Neuronal stem cell (in vitro differentiated cells): ENCODE results near the gene STOML1.
"Not testable (repeated sequence)": the region's sequence is repeated elsewhere in the genome, so short reads cannot be mapped to it uniquely, and the experiment has no call there.

Experiments
- DNase-seq: peaks from one replicate; pipeline ENCODE4 v3.0.0-alpha.2; 2013; ENCODE audit warnings: low spot score
- H2AFZ ChIP-seq: one replicate; pipeline ENCODE4 v1.6.1; 2013; ENCODE audit warnings: mild to moderate bottlenecking, low read length, inconsistent platforms
- H2AK5ac ChIP-seq: 2 replicates; pipeline ENCODE4 v1.6.1; 2013; ENCODE audit warnings: low read depth, mild to moderate bottlenecking, inconsistent platforms, low read length, moderate library complexity, mixed read lengths
- H2BK120ac ChIP-seq: 2 replicates; pipeline ENCODE4 v1.6.1; 2013; ENCODE audit warnings: low read depth, mild to moderate bottlenecking, inconsistent platforms, low read length, moderate library complexity, mixed read lengths
- H2BK12ac ChIP-seq: one replicate; pipeline ENCODE4 v1.6.1; 2013; ENCODE audit warnings: low read length, inconsistent platforms
- H2BK15ac ChIP-seq: 2 replicates; pipeline ENCODE4 v1.6.1; 2013; ENCODE audit warnings: mild to moderate bottlenecking, low read length, inconsistent platforms, mixed read lengths
- H2BK5ac ChIP-seq: one replicate; pipeline ENCODE4 v1.6.1; 2013; ENCODE audit warnings: inconsistent platforms, mild to moderate bottlenecking, low read length, moderate library complexity
- H3K14ac ChIP-seq: one replicate; pipeline ENCODE4 v1.6.1; 2013; ENCODE audit warnings: low read length, inconsistent platforms
- H3K18ac ChIP-seq: 2 replicates; pipeline ENCODE4 v1.6.1; 2013; ENCODE audit warnings: low read length, inconsistent platforms
- H3K23ac ChIP-seq: 2 replicates; pipeline ENCODE4 v1.6.1; 2013; ENCODE audit warnings: low read depth, mild to moderate bottlenecking, mixed read lengths, low read length, inconsistent platforms; ENCODE audit not compliant: poor library complexity
- H3K27ac ChIP-seq: replicated peaks from 3 replicates; pipeline ENCODE4 v1.5.1; 2013; ENCODE audit warnings: low read length, inconsistent platforms
- H3K27me3 ChIP-seq, 3 experiments: 2 replicates each; pipeline ENCODE4 v1.6.1; 2013; ENCODE audit warnings: low read length in 3 of 3, mild to moderate bottlenecking in 2 of 3, inconsistent platforms in 1 of 3, low read depth in 1 of 3, mixed read lengths in 1 of 3, moderate library complexity in 1 of 3; ENCODE audit not compliant: control insufficient read depth in 3 of 3, insufficient read depth in 3 of 3
- H3K36me3 ChIP-seq, 2 donors: replicated peaks in 1 of 2; 2 replicates each; pipeline ENCODE4 v1.6.1; 2013; ENCODE audit warnings: low read length in 2 of 2; ENCODE audit not compliant: control insufficient read depth in 2 of 2, insufficient read depth in 2 of 2
- H3K4ac ChIP-seq: 2 replicates; pipeline ENCODE4 v1.6.1; 2013; ENCODE audit warnings: inconsistent platforms, mild to moderate bottlenecking, low read length, moderate library complexity
- H3K4me1 ChIP-seq, 2 donors: 1 replicate in 1 of 2; 2 replicates in 1 of 2; pipeline ENCODE4 v1.6.1; 2013; ENCODE audit warnings: low read length in 2 of 2, low read depth in 1 of 2; ENCODE audit not compliant: control insufficient read depth in 2 of 2, insufficient read depth in 1 of 2
- H3K4me2 ChIP-seq: one replicate; pipeline ENCODE4 v1.6.1; 2013; ENCODE audit warnings: mild to moderate bottlenecking, low read length, inconsistent platforms; ENCODE audit not compliant: insufficient read depth, poor library complexity, severe bottlenecking
- H3K4me3 ChIP-seq, 2 donors: 2 replicates each; pipeline ENCODE4 v1.5.1; 2013; ENCODE audit warnings: low read length in 2 of 2, mild to moderate bottlenecking in 2 of 2, inconsistent platforms in 1 of 2, moderate library complexity in 1 of 2
- H3K79me1 ChIP-seq: one replicate; pipeline ENCODE4 v1.6.1; 2013; ENCODE audit warnings: low read depth, mild to moderate bottlenecking, inconsistent platforms, low read length, moderate library complexity
- H3K9ac ChIP-seq: one replicate; pipeline ENCODE4 v1.6.1; 2013; ENCODE audit warnings: mild to moderate bottlenecking, low read depth, low read length, inconsistent platforms; ENCODE audit not compliant: poor library complexity
- H3K9me3 ChIP-seq, 2 donors: replicated peaks in 1 of 2; 2 replicates each; pipeline versions ENCODE3 to v1.6.1; 2013; ENCODE audit warnings: low read length in 2 of 2, mild to moderate bottlenecking in 2 of 2, inconsistent platforms in 1 of 2, low read depth in 1 of 2, mixed read lengths in 1 of 2, moderate library complexity in 1 of 2; ENCODE audit not compliant: control insufficient read depth in 2 of 2, insufficient read depth in 1 of 2
- H4K8ac ChIP-seq: one replicate; pipeline ENCODE4 v1.6.1; 2013; ENCODE audit warnings: low read depth, mild to moderate bottlenecking, inconsistent platforms, low read length, moderate library complexity
- H4K91ac ChIP-seq: one replicate; pipeline ENCODE4 v1.6.1; 2013; ENCODE audit warnings: low read length, low read depth, mild to moderate bottlenecking, inconsistent platforms; ENCODE audit not compliant: poor library complexity
- WGBS, 2 donors: extraction: QIAGEN DNeasy Blood & Tissue Kit; methylation state at CpG; one replicate each; pipeline ENCODE4 v1.1.7; 2013; ENCODE audit warnings: missing lambda C conversion rate in 2 of 2, mixed read lengths in 1 of 2; ENCODE audit not compliant: insufficient read length in 2 of 2, insufficient replicate concordance in 1 of 2; ENCODE audit errors: extremely low coverage in 2 of 2; 5-methylcytosine and 5-hydroxymethylcytosine counted together

The STOML1 gene

DNA sequence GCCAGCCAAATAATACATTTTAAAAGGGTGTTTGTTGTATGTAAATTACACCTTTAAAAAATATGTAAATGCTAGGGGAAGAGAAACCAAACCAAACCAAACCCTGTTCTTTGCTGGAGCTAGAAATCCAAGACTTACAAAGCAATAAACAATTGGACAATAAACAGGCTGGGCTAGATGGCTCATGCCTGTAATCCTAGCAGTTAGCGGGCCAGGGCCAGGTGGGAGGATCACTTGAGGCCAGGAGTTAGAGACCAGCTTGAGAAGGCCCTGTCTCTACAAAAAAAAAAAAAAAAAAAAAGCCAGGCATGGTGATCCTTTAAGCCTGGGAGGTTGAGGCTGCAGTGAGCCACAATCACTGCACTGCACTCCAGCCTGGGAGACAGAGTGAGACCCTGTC lies 12.5 kb downstream of the STOML1 start:
- Histone ChIP-seq H3K14ac (no peak overlapping the region), H2AK5ac (no peak overlapping the region), H3K36me3 (peaks cover 0 to 4% of the 10 kb centered on the region in 2 donors), H3K23ac (no peak overlapping the region), H3K18ac (no peak overlapping the region), H4K8ac (no peak overlapping the region), H3K27me3 (peaks cover 0 to 17% (median 0%) of the 10 kb centered on the region in 3 experiments), H3K4me2 (no peak overlapping the region), H2BK5ac (no peak overlapping the region), H3K9ac (no peak overlapping the region), H2BK15ac (no peak overlapping the region), H2AFZ (no peak overlapping the region), H3K4ac (no peak overlapping the region), H3K4me3 (no peak overlapping the region), H3K9me3 (no peaks in the 10 kb centered on the region), H3K79me1 (no peaks in the 10 kb centered on the region), H2BK120ac (no peak overlapping the region), H3K4me1 (peaks cover 0 to 5% of the 10 kb centered on the region in 2 donors), H4K91ac (no peak overlapping the region), H2BK12ac (no peak overlapping the region), H3K27ac (no peak overlapping the region)
- no CpG with 5 or more reads among the region's 1 CpG for WGBS, 2 donors
- no peak for DNase-seq

DNA sequence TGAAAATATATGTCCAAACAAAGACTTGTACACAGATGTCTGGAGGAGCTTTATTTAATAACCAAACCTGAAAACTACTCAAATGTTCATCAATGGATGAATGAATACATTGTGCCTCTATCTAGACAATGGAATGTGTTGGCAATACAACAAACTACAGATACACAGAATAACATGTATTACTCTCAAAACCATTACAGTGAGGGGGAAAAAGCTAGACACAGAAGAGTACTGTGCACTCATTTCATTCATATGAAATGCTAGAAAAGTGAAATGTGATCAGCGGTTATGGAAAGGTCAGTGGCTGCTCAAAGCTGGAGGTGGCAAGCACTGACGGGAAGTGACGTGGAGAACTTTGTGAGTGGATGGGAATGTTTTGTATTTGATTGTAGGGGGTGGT lies 13.2 kb downstream of the STOML1 start:
- H2BK12ac ChIP-seq: no peak overlapping the region
- no peak overlapping the region for H3K14ac ChIP-seq
- H2BK120ac ChIP-seq: no peak overlapping the region
- no peak overlapping the region for H2AK5ac ChIP-seq
- WGBS, 2 donors: no CpG with 5 or more reads among the region's 3 CpGs
- H4K91ac ChIP-seq: no peak overlapping the region
- H3K36me3 ChIP-seq: peaks cover 0 to 4% of the 10 kb centered on the region in 2 donors
- H3K23ac ChIP-seq: no peak overlapping the region
- H2BK15ac ChIP-seq: no peak overlapping the region
- no peaks in the 10 kb centered on the region for H3K79me1 ChIP-seq
- no peak overlapping the region for H2BK5ac ChIP-seq
- H2AFZ ChIP-seq: no peak overlapping the region
- H3K9me3 ChIP-seq: peaks cover 0 to 1% of the 10 kb centered on the region in 2 donors
- H3K4me1 ChIP-seq: peaks cover 0 to 5% of the 10 kb centered on the region in 2 donors
- DNase-seq: no peak
- no peak overlapping the region for H3K18ac ChIP-seq
- H3K27me3 ChIP-seq: peaks cover 0 to 17% (median 0%) of the 10 kb centered on the region in 3 experiments
- no peak overlapping the region for H3K4ac ChIP-seq
- H3K4me2 ChIP-seq: no peak overlapping the region
- H3K27ac ChIP-seq: no peak overlapping the region
- no peak overlapping the region for H4K8ac ChIP-seq
- no peak overlapping the region for H3K4me3 ChIP-seq
- H3K9ac ChIP-seq: no peak overlapping the region

DNA sequence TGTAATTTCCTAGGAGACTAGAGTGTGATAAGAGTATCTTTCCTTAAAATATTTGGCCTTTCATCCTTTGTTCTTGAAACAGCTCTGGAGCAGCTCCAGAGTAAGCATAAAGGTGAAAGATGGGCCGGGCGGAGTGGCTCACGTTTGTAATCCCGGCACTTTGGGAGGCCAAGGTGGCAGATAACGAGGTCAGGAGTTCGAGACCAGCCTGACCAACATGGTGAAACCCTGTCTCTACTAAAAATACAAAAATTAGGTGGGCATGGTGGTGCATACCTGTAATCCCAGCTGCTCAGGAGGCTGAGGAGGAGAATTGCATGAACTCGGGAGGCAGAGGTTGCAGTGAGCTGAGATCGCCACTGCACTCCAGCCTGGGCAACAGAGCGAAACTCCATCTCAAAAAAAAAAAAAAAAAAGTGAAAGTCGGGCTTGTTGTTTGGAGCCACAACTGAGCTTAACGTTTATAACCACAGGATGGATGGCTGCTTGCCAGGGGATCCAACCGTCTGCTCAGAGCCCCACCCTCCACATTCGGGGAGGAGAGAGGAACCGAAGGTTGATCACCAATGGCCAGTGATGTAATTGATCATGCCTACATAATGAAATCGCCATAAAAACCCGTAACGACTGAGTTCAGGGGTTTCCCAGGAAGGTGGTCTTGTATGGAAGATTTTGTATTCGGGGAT lies 16.5 kb downstream of the STOML1 start:
- H2AK5ac ChIP-seq, H2BK12ac ChIP-seq, H2AFZ ChIP-seq, H4K8ac ChIP-seq, H3K14ac ChIP-seq, H3K27ac ChIP-seq, H3K4ac ChIP-seq, H3K4me3 ChIP-seq, H2BK5ac ChIP-seq, H2BK120ac ChIP-seq, H3K36me3 ChIP-seq, H3K9me3 ChIP-seq, H2BK15ac ChIP-seq, H3K23ac ChIP-seq, H3K79me1 ChIP-seq, H3K4me2 ChIP-seq, H3K4me1 ChIP-seq, H3K9ac ChIP-seq, DNase-seq, H3K18ac ChIP-seq, H4K91ac ChIP-seq: not testable (repeated sequence)
- H3K27me3 ChIP-seq: peaks cover 0 to 17% (median 2%) of the 10 kb centered on the region in 3 experiments
- no CpG with 5 or more reads among the region's 18 CpGs for WGBS, 2 donors

DNA sequence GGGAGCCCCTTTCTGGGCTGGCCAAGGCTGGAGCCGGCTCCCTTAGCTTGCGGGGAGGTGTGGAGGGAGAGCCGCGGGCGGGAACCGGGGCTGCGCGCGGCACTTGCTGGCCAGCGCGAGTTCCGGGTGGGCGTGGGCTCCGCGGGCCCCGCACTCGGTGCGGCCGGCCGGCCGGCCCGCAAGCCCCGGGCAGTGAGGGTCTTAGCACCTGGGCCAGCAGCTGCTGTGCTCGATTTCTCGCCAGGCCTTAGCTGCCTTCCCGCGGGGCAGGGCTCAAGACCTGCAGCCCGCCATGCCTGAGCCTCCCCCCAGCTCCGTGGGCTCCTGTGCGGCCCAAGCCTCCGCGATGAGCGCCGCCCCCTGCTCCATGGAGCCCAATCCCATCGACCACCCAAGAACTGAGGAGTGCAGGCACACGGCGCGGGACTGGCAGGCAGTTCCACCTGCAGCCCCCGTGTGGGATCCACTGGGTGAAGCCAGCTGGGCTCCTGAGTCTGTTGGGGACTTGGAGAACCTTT lies 18.4 kb downstream of the STOML1 start:
- H2BK15ac ChIP-seq, H2AK5ac ChIP-seq, H4K8ac ChIP-seq, H2BK120ac ChIP-seq, H3K4me2 ChIP-seq, H3K36me3 ChIP-seq, H3K4me1 ChIP-seq, H3K9ac ChIP-seq, H2BK5ac ChIP-seq, H3K23ac ChIP-seq, H3K27ac ChIP-seq, H3K4ac ChIP-seq, H3K9me3 ChIP-seq, H2BK12ac ChIP-seq, H4K91ac ChIP-seq, H3K79me1 ChIP-seq, H3K18ac ChIP-seq, DNase-seq, H3K4me3 ChIP-seq, H3K14ac ChIP-seq: not testable (repeated sequence)
- Histone ChIP-seq H2AFZ (peak overlapping the region; percentile 96), H3K27me3 (peaks cover 0 to 20% (median 2%) of the 10 kb centered on the region in 3 experiments)
- WGBS, 2 donors: no CpG with 5 or more reads among the region's 39 CpGs
